IMR-90 (cell line): ENCODE data around the gene SMC5. TPM values are rescaled to one million over a fixed set of nuclear protein-coding genes. Genes with fewer than 3 reads are reported as not detected.

ENCODE experiments used
- ATAC-seq: fragments of 200-7000 bp; cut with Tn5 transposase; 2 replicates; pipeline ENCODE4 v1.9.1; 2020; ENCODE audit warnings: low read depth, mild to moderate bottlenecking, moderate library complexity
- BruUV-seq: library from RNA; stranded (reverse); fragments of 400-500 nt; replicated peaks from 2 replicates; lab custom pipeline; 2021; lab: Mats Ljungman, UMichigan
- CTCF ChIA-PET: fragments of 300-600 bp; formaldehyde crosslinking; extraction: SDS; loops from one replicate; lab custom pipeline; 2021; ENCODE audit warnings: antibody characterized with exemption; lab: Yijun Ruan, JAX
- POLR2A ChIA-PET: fragments of 300-600 bp; sonication (Branson Sonifier 250); formaldehyde crosslinking; loops from one replicate; lab custom pipeline; 2022; ENCODE audit warnings: antibody characterized with exemption; ENCODE audit not compliant: unreplicated experiment; lab: Charles Lee
- DNase-seq: peaks from one replicate; pipeline ENCODE4 v3.0.0; 2013
- H2AFZ ChIP-seq: replicated peaks from 2 replicates; pipeline ENCODE3; 2013; ENCODE audit warnings: low read length, mild to moderate bottlenecking; ENCODE audit not compliant: poor library complexity
- H2AK5ac ChIP-seq: 2 replicates; pipeline ENCODE4 v1.6.1; 2013; ENCODE audit warnings: low read depth, low read length, inconsistent platforms
- H2AK9ac ChIP-seq: replicated peaks from 2 replicates; pipeline ENCODE3; 2013; ENCODE audit warnings: mild to moderate bottlenecking, low read depth, low read length, moderate library complexity; ENCODE audit not compliant: poor library complexity
- H2BK120ac ChIP-seq: 2 replicates; pipeline ENCODE4 v1.6.1; 2013; ENCODE audit warnings: low read depth, low read length, inconsistent platforms
- H2BK15ac ChIP-seq: 3 replicates; pipeline ENCODE4 v1.6.1; 2013; ENCODE audit warnings: low read depth, low read length, inconsistent platforms
- H2BK20ac ChIP-seq: 2 replicates; pipeline ENCODE4 v1.6.1; 2013; ENCODE audit warnings: low read depth, mild to moderate bottlenecking, inconsistent platforms, low read length, moderate library complexity
- H2BK5ac ChIP-seq: 2 replicates; pipeline ENCODE4 v1.6.1; 2013; ENCODE audit warnings: mild to moderate bottlenecking, low read depth, low read length, inconsistent platforms; ENCODE audit not compliant: poor library complexity, severe bottlenecking
- H3K14ac ChIP-seq: replicated peaks from 2 replicates; pipeline ENCODE4 v1.6.1; 2013; ENCODE audit warnings: low read depth, low read length, inconsistent platforms
- H3K18ac ChIP-seq: 2 replicates; pipeline ENCODE4 v1.6.1; 2013; ENCODE audit warnings: low read depth, low read length, control low read depth
- H3K23ac ChIP-seq: 2 replicates; pipeline ENCODE4 v1.6.1; 2013; ENCODE audit warnings: low read depth, low read length, inconsistent platforms
- H3K27ac ChIP-seq: 2 replicates; pipeline ENCODE4 v1.5.1; 2013; ENCODE audit warnings: mild to moderate bottlenecking, control low read depth, low read length; ENCODE audit not compliant: insufficient read depth
- H3K27me3 ChIP-seq: 2 replicates; pipeline ENCODE4 v1.6.1; 2013; ENCODE audit warnings: low read length; ENCODE audit not compliant: control insufficient read depth, insufficient read depth
- H3K36me3 ChIP-seq: 2 replicates; pipeline ENCODE4 v1.6.1; 2013; ENCODE audit warnings: low read length, mixed read lengths; ENCODE audit not compliant: control insufficient read depth, insufficient read depth
- H3K4ac ChIP-seq: 2 replicates; pipeline ENCODE4 v1.6.1; 2013; ENCODE audit warnings: low read depth, low read length, inconsistent platforms
- H3K4me1 ChIP-seq: 2 replicates; pipeline ENCODE4 v1.6.1; 2013; ENCODE audit warnings: low read length, mixed read lengths; ENCODE audit not compliant: control insufficient read depth, insufficient read depth
- H3K4me2 ChIP-seq: 2 replicates; pipeline ENCODE4 v1.6.1; 2013; ENCODE audit warnings: low read depth, mild to moderate bottlenecking, control low read depth, low read length, moderate library complexity
- H3K4me3 ChIP-seq: 2 replicates; pipeline ENCODE4 v1.5.1; 2013; ENCODE audit warnings: low read depth, mild to moderate bottlenecking, control low read depth, low read length, moderate library complexity; ENCODE audit not compliant: insufficient read depth
- H3K56ac ChIP-seq: 2 replicates; pipeline ENCODE4 v1.6.1; 2013; ENCODE audit warnings: low read length, inconsistent platforms; ENCODE audit not compliant: insufficient read depth; ENCODE audit errors: extremely low read depth
- H3K79me1 ChIP-seq, 2 experiments: 2 replicates each; pipeline ENCODE4 v1.6.1; 2013; ENCODE audit warnings: low read length in 2 of 2, inconsistent platforms in 1 of 2, low read depth in 1 of 2
- H3K9ac ChIP-seq: 2 replicates; pipeline ENCODE4 v1.6.1; 2013; ENCODE audit warnings: low read depth, low read length, control low read depth
- H3K9me1 ChIP-seq: 2 replicates; pipeline ENCODE4 v1.6.1; 2013; ENCODE audit warnings: low read length, inconsistent platforms; ENCODE audit not compliant: insufficient read depth
- H3K9me3 ChIP-seq: 2 replicates; pipeline ENCODE4 v1.6.1; 2013; ENCODE audit warnings: low read length; ENCODE audit not compliant: control insufficient read depth, insufficient read depth
- H4K20me1 ChIP-seq: 2 replicates; pipeline ENCODE4 v1.6.1; 2013; ENCODE audit warnings: low read length, inconsistent platforms; ENCODE audit not compliant: insufficient read depth
- H4K5ac ChIP-seq: 2 replicates; pipeline ENCODE4 v1.6.1; 2013; ENCODE audit warnings: mild to moderate bottlenecking, low read depth, low read length, control low read depth
- H4K8ac ChIP-seq, 2 experiments: 2 replicates each; pipeline ENCODE4 v1.6.1; 2013; ENCODE audit warnings: low read depth in 2 of 2, low read length in 2 of 2, control low read depth in 1 of 2, inconsistent platforms in 1 of 2
- H4K91ac ChIP-seq: 2 replicates; pipeline ENCODE4 v1.6.1; 2013; ENCODE audit warnings: low read depth, low read length, inconsistent platforms; ENCODE audit not compliant: insufficient read depth
- MAFK ChIP-seq: IDR thresholded peaks from 2 replicates; pipeline ENCODE4 v1.6.1; 2012; ENCODE audit warnings: low read depth, low read length, improper control_type of control experiment
- RFX5 ChIP-seq: IDR thresholded peaks from 2 replicates; pipeline ENCODE4 v1.8.0; 2012; ENCODE audit warnings: low read depth, mild to moderate bottlenecking, low read length, moderate library complexity
- whole genome bisulfite sequencing, 2 experiments: methylation state at CpG; one replicate each; pipeline versions ENCODE4 v1.1.5 to v1.1.7; 2013; ENCODE audit warnings: missing lambda C conversion rate in 2 of 2; ENCODE audit not compliant: insufficient read length in 1 of 2; ENCODE audit errors: extremely low coverage in 2 of 2; 5-methylcytosine and 5-hydroxymethylcytosine counted together
- dilution Hi-C: fragments of 300-500 bp; cut with HindIII; formaldehyde crosslinking; loops from one replicate; pipeline ENCODE4 v1.14.3; 2018; ENCODE audit warnings: low sequenced_read_pairs; ENCODE audit not compliant: unreplicated experiment
- in situ Hi-C: fragments of 300-500 bp; cut with MboI; formaldehyde crosslinking; loops from 3 replicates; pipeline ENCODE4 v1.14.3; 2019; ENCODE audit warnings: low sequenced_read_pairs, inconsistent platforms, mixed read lengths
- intact Hi-C: fragments of 100-400 bp; cut with micrococcal nuclease; formaldehyde crosslinking; loops from 2 replicates; pipeline ENCODE4 v1.10.0; 2022
- polyA plus RNA-seq, 3 experiments: library from polyadenylated mRNA; depleted of rRNA; stranded (reverse); fragments of >200 nt; gene quantifications; 2 replicates each; pipeline ENCODE4 v1.2.3, GENCODE V29; 2012; ENCODE audit warnings: low replicate concordance in 1 of 3
- total RNA-seq: library from RNA; depleted of rRNA; stranded (reverse); fragments of >200 nt; gene quantifications from 2 replicates; pipeline ENCODE4 v1.2.3, GENCODE V29; 2012

SMC5 gene
- total and polyA plus RNA-seq, 2 of the 4 experiments (the other 2 are of a cell fraction), result 12.0 to 13.3 TPM

DNA sequence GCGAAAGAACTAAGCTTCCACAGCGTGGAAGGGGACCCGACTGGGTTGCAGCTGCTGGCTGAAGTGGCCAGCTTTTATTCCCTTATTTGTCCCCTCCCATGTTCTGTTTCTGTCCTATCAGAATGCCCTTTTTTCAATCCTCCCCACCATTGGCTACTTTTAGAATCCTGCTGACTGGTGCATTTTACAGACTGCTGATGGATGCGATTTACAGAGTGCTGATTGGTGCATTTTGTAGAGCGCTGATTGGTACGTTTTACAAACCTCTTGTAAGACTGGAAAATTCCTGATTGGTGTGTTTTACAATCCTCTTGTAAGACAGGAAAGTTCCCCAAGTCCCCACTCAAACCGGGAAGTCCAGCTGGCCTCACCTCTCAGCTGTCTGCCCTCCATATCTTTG lies 105.0 kb downstream of the SMC5 start:
- no peak overlapping the region for H3K9ac ChIP-seq
- no peak overlapping the region for H2BK120ac ChIP-seq
- H3K27ac ChIP-seq, result no peak overlapping the region
- no peaks in the 10 kb centered on the region for H3K9me3 ChIP-seq
- no peak overlapping the region for H2BK20ac ChIP-seq
- in situ Hi-C loops, result no loop called here
- H4K20me1 ChIP-seq, result no peaks in the 10 kb centered on the region
- H3K18ac ChIP-seq, result no peak overlapping the region
- no peaks in the 10 kb centered on the region for H3K79me1 ChIP-seq
- peaks cover 4% of the 10 kb centered on the region; the same call in 1 of the 2 replicates for H3K9me1 ChIP-seq
- no peaks in the 10 kb centered on the region for H3K36me3 ChIP-seq
- POLR2A ChIA-PET, result no interaction called here
- H4K8ac ChIP-seq, result no peak overlapping the region
- H3K23ac ChIP-seq, result no peak overlapping the region
- H2AK9ac ChIP-seq, result no peak overlapping the region
- H3K56ac ChIP-seq, result no peak overlapping the region
- ATAC-seq, result no peak
- no peak overlapping the region for H4K91ac ChIP-seq
- dilution Hi-C loops, result no loop called here
- no peak overlapping the region for H2BK15ac ChIP-seq
- no TSS peak for BruUV-seq
- DNase-seq, result no peak
- intact Hi-C loops, result no loop called here
- no peak overlapping the region for H2BK5ac ChIP-seq
- H3K4me2 ChIP-seq, result no peak overlapping the region
- no peak overlapping the region for H2AK5ac ChIP-seq
- no peaks in the 10 kb centered on the region for H3K27me3 ChIP-seq
- H4K5ac ChIP-seq, result no peak overlapping the region
- no peak overlapping the region for H3K4me3 ChIP-seq
- H3K14ac ChIP-seq, result no peak overlapping the region
- H3K4ac ChIP-seq, result no peak overlapping the region
- no peak for TF ChIP-seq RFX5
- TF ChIP-seq MAFK, result peak; percentile 83
- H2AFZ ChIP-seq, result no peak overlapping the region
- 100% methylated on average over 2 of the region's 7 CpGs; no CpG with 5 or more reads in 1 of the 2 experiments for WGBS, 2 experiments
- CTCF ChIA-PET, result no interaction called here
- H3K4me1 ChIP-seq, result no peaks in the 10 kb centered on the region
